Kidney (tissue), 14 donors: ENCODE results near the gene USP47. TPM values are rescaled to one million over a fixed set of nuclear protein-coding genes. Genes with fewer than 3 reads are reported as not detected.

Experiments used
- DNase-seq, 5 donors: peaks; one replicate each; pipeline ENCODE4 v3.0.0-alpha.2; 2013 to 2020
- FAIRE-seq: peaks from 2 replicates; lab custom pipeline; 2012; peaks lifted over from hg19 to GRCh38; lab: Jason Lieb, UNC
- H3K27ac ChIP-seq, 2 donors: one replicate each; pipeline ENCODE4 v1.7.0; 2013; ENCODE audit warnings: low read depth in 2 of 2, low read length in 2 of 2, inconsistent platforms in 1 of 2
- H3K27me3 ChIP-seq: one replicate; pipeline ENCODE4 v1.7.1; 2013; ENCODE audit warnings: low read length, inconsistent platforms; ENCODE audit not compliant: control insufficient read depth, insufficient read depth
- H3K36me3 ChIP-seq, 3 donors: one replicate each; pipeline versions ENCODE4 v1.7.0 to v1.7.1; 2013; ENCODE audit warnings: low read length in 3 of 3, control low read depth in 1 of 3, inconsistent platforms in 1 of 3; ENCODE audit not compliant: insufficient read depth in 3 of 3, control insufficient read depth in 2 of 3
- H3K4me1 ChIP-seq, 3 donors: one replicate each; pipeline versions ENCODE4 v1.7.0 to v1.7.1; 2013; ENCODE audit warnings: low read length in 3 of 3, inconsistent platforms in 1 of 3, low read depth in 1 of 3; ENCODE audit not compliant: control insufficient read depth in 2 of 3, insufficient read depth in 2 of 3
- H3K4me3 ChIP-seq, 3 donors: one replicate each; pipeline versions ENCODE4 v1.7.0 to v1.8.1; 2013; ENCODE audit warnings: low read length in 3 of 3, control low read depth in 1 of 3, inconsistent platforms in 1 of 3
- H3K9ac ChIP-seq, 3 donors: one replicate each; pipeline versions ENCODE4 v1.7.0 to v1.7.1; 2013; ENCODE audit warnings: low read length in 3 of 3, control low read depth in 1 of 3, inconsistent platforms in 1 of 3
- H3K9me3 ChIP-seq, 3 donors: one replicate each; pipeline versions ENCODE4 v1.7.0 to v1.7.1; 2013; ENCODE audit warnings: low read length in 3 of 3, control low read depth in 1 of 3, inconsistent platforms in 1 of 3; ENCODE audit not compliant: control insufficient read depth in 2 of 3, insufficient read depth in 1 of 3
- intact Hi-C: fragments of 100-400 bp; cut with DNase I; formaldehyde crosslinking; loops from one replicate; pipeline ENCODE4 v1.11.1; 2022
- polyA plus RNA-seq: library from polyadenylated mRNA; stranded (reverse); fragments of 350-450 nt; fragmentation: Illumina TruSeq; extraction: RNeasy Lipid Tissue Mini Kit (QIAGEN cat#74804); gene quantifications from one replicate; pipeline ENCODE4 v1.2.3, GENCODE V29; 2014; ENCODE audit warnings: low read depth, low replicate concordance; ENCODE audit not compliant: insufficient read depth
- total RNA-seq: library from RNA; stranded (reverse); fragmentation: NEBNext Ultra II Directional; extraction: Animal tissue kit (Norgen Biotek cat#: 25700); gene quantifications from one replicate; pipeline ENCODE4 v1.2.1, GENCODE V29; 2021
- TF ChIP-seq, protein P1 (sequence below): IDR thresholded peaks from 3 replicates; pipeline ENCODE4 v1.5.1; 2012; ENCODE audit warnings: mild to moderate bottlenecking, moderate library complexity, borderline replicate concordance; ENCODE audit not compliant: insufficient read depth; ENCODE audit errors: extremely low read depth
- donor health status: control.
- donor health status: control.
- donor health status: control.
- donor health status: control.
- donor health status: control.
- donor health status: DM: yes; HTN: yes; CAD: no.
- donor health status: Normal renal cell carcinoma (clear cell type).

USP47 gene
- total and polyA plus RNA-seq, 2 donors from 2014 or later, result 16.3 to 43.3 TPM

DNA sequence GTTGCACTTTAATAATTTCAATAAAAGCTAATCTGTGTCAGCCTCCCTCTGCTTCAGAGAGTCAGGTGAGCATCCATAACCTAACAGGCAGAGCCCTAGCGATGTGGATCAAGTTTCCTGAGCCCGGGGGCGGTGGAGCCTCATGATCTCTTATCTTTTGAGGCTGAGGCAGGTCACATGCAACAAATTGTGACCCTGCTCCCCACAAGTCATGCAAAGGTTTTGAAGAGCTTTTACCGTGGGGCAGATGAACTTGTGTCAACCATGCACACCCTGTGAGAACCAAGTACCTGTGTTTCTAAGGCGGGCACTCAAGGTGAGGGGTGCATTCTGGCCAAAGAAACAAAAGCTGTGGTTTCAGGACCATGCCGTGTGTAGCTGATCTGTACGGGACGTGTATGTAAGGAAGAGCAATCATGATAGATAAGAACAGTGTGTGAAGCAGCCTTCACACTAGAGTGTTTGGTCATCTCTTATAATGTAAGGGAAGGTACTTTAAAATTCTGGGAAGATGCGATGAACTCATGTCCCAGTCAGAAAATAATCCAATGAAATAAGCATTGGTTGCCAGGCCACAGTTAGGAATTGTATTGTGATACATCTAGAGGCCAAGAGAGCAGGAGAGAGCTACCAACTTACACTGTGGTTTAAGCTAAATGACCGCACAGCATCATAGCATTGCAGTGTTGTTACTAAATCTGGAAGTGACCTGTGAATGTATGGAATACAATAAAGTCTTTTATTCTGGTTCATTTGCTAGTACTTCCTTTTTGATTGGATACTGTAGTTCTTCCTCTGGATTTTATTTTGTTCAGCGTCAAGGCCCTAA lies 116.8 kb downstream of the USP47 start:
- H3K4me3 ChIP-seq, result no peak overlapping the region
- TF ChIP-seq, protein P1, sequence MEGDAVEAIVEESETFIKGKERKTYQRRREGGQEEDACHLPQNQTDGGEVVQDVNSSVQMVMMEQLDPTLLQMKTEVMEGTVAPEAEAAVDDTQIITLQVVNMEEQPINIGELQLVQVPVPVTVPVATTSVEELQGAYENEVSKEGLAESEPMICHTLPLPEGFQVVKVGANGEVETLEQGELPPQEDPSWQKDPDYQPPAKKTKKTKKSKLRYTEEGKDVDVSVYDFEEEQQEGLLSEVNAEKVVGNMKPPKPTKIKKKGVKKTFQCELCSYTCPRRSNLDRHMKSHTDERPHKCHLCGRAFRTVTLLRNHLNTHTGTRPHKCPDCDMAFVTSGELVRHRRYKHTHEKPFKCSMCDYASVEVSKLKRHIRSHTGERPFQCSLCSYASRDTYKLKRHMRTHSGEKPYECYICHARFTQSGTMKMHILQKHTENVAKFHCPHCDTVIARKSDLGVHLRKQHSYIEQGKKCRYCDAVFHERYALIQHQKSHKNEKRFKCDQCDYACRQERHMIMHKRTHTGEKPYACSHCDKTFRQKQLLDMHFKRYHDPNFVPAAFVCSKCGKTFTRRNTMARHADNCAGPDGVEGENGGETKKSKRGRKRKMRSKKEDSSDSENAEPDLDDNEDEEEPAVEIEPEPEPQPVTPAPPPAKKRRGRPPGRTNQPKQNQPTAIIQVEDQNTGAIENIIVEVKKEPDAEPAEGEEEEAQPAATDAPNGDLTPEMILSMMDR, result no peak
- no peaks in the 10 kb centered on the region for H3K27me3 ChIP-seq
- H3K27ac ChIP-seq, result no peak overlapping the region
- intact Hi-C loops, result no loop called here
- H3K9ac ChIP-seq, result no peak overlapping the region
- H3K9me3 ChIP-seq, result no peaks in the 10 kb centered on the region
- H3K36me3 ChIP-seq, result peaks cover 5 to 21% (median 16%) of the 10 kb centered on the region in 3 donors
- FAIRE-seq, result no peak
- no peak for DNase-seq
- H3K4me1 ChIP-seq, result no peaks in the 10 kb centered on the region

DNA sequence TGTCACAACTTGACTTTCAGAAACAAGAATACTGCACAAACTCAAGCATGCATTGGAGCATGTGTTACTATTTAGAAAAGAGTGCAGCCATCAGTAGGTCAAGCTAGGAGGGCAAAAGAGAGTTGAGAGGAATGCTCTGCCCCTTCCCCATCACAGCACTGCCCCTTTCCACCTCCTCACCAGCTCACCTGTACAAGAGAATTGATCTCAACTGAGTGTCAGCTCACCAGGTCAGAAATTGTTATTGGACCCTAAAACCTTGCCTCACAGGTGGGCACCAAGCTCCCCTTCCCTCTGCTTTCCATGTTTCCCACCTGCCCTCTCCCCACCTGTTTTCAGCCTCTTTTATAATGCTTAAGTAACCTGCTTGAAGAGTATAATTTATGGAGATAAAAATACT lies 117.8 kb downstream of the USP47 start:
- H3K9me3 ChIP-seq, result no peaks in the 10 kb centered on the region

DNA sequence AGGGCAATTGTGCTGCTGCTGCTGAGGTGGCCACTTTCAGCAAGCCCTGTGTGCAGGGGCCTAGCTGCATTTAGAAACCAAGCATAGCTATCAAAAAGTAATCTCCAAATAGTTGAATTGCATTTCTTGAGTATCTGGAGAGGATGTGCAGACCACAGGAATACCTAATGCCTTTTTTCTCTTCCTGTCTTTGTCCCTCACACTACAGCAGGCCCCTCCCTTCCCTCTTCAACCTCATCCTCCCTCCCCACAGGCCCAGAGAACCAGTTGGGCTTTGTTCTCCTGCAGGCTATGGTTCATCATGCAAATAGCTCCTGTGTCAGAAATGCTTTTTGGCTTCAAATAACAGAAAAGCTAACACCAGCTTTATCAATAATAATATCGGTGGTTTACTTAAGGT lies 118.9 kb downstream of the USP47 start:
- FAIRE-seq (no peak), DNase-seq (no peak)
- Histone ChIP-seq H3K9ac (no peak overlapping the region), H3K27me3 (no peaks in the 10 kb centered on the region), H3K4me3 (no peak overlapping the region), H3K36me3 (peaks cover 5 to 12% (median 8%) of the 10 kb centered on the region in 3 donors), H3K9me3 (no peaks in the 10 kb centered on the region), H3K4me1 (no peaks in the 10 kb centered on the region), H3K27ac (no peak overlapping the region)
- TF ChIP-seq, protein P1, result no peak
- intact Hi-C loops, result no loop called here

More for the DNA sequence above, 117.8 kb downstream of the USP47 start:
- no peaks in the 10 kb centered on the region for H3K4me1 ChIP-seq
- H3K9ac ChIP-seq, result no peak overlapping the region
- DNase-seq, result no peak
- peaks cover 5 to 21% (median 16%) of the 10 kb centered on the region in 3 donors for H3K36me3 ChIP-seq
- TF ChIP-seq, protein P1, result no peak
- FAIRE-seq, result no peak
- no peak overlapping the region for H3K4me3 ChIP-seq
- intact Hi-C loops, result no loop called here
- H3K27me3 ChIP-seq, result no peaks in the 10 kb centered on the region
- H3K27ac ChIP-seq, result no peak overlapping the region
